Activated naive CD8-positive, alpha-beta T cell treated with anti-CD3 and anti-CD28 coated beads, Interleukin-2, amount 50 U/mL, for 16 hours (primary cell): ENCODE measurements around the gene OPRM1.
"Not testable (repeated sequence)": the region's sequence is repeated elsewhere in the genome, so short reads cannot be mapped to it uniquely, and the experiment has no call there.

Experiments used
- DNase-seq: peaks from one replicate; pipeline ENCODE4 v3.0.0-alpha.2; 2020; ENCODE audit warnings: low read depth, low spot score

The OPRM1 gene

GRCh38 chr6:154039231-154039842 is at the start of gene OPRM1:
Gene OPRM1 (plus strand): TSS chr6:154039240. CDS start chr6:154039545, 305 bp downstream.
- no peak for DNase-seq

- DNase-seq, result no peak
Measured at GRCh38 chr6:153989989-153990388, 49.1 kb upstream of the OPRM1 start.

- no peak for DNase-seq
Measured at GRCh38 chr6:153994004-153994403, 45.0 kb upstream of the OPRM1 start.

GRCh38 chr6:153994811-153995210 is 44.2 kb upstream of the OPRM1 start:
- no peak for DNase-seq

GRCh38 chr6:153997221-153997620 is 41.8 kb upstream of the OPRM1 start:
- DNase-seq, result no peak

GRCh38 chr6:154001494-154002285 is 37.4 kb upstream of the OPRM1 start:
- DNase-seq, result no peak

- DNase-seq, result no peak
Measured at GRCh38 chr6:154002894-154003293, 36.1 kb upstream of the OPRM1 start.

- no peak for DNase-seq
Measured at GRCh38 chr6:154010371-154010770, 28.7 kb upstream of the OPRM1 start.

- DNase-seq, result no peak
Measured at GRCh38 chr6:154012852-154013251, 26.2 kb upstream of the OPRM1 start.

- no peak for DNase-seq
Measured at GRCh38 chr6:154017786-154018185, 21.3 kb upstream of the OPRM1 start.

GRCh38 chr6:154030646-154031045 is 8.4 kb upstream of the OPRM1 start:
- no peak for DNase-seq

GRCh38 chr6:154041001-154041400 is 2.0 kb downstream of the OPRM1 start:
- DNase-seq, result no peak

- DNase-seq, result no peak
Measured at GRCh38 chr6:154053141-154053540, 14.1 kb downstream of the OPRM1 start.

- no peak for DNase-seq
Measured at GRCh38 chr6:154056536-154056935, 17.5 kb downstream of the OPRM1 start.

GRCh38 chr6:154057098-154057497 is 18.1 kb downstream of the OPRM1 start:
- no peak for DNase-seq

GRCh38 chr6:154058963-154059680 is 20.1 kb downstream of the OPRM1 start:
- no peak for DNase-seq

GRCh38 chr6:154060076-154060475 is 21.0 kb downstream of the OPRM1 start:
- no peak for DNase-seq

- no peak for DNase-seq
Measured at GRCh38 chr6:154070041-154070440, 31.0 kb downstream of the OPRM1 start.

- DNase-seq, result no peak
Measured at GRCh38 chr6:154070657-154071056, 31.6 kb downstream of the OPRM1 start.

- DNase-seq, result no peak
Measured at GRCh38 chr6:154071236-154071635, 32.2 kb downstream of the OPRM1 start.

- no peak for DNase-seq
Measured at GRCh38 chr6:154071711-154072110, 32.7 kb downstream of the OPRM1 start.

GRCh38 chr6:154078596-154078995 is 39.6 kb downstream of the OPRM1 start:
- DNase-seq, result not testable (repeated sequence)
